Measurements from ENCODE around the gene ZBTB24. TPM values are rescaled to one million over a fixed set of nuclear protein-coding genes. Genes with fewer than 3 reads are reported as not detected.

The ZBTB24 gene
- total RNA-seq, 2 donors from 2014 or later = 8.2 to 12.8 TPM

DNA sequence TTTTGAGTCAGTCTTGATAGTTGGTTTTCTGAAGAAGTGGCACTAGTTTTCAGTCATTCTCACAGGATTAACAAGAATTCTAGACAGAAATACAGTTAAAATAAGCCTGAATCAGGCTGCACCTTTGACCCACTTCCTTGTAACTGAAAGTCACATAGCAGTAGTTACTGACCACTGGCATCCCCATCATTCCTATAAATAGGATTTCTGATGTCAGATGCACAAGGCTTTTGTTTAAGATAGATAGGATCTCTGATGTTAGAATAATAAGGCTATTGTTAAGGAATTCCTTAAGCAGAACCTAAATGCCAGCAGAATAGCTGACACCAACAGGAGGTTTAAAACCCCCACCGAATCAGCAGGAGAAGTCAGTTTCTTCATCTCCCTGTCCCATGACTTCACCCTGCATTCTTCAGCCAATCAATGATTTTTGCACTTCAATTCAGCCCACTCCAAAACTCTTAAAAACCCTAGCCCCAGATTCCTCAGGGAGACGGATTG is 30.6 kb upstream of the ZBTB24 start:
- TF ChIP-seq, protein P1, sequence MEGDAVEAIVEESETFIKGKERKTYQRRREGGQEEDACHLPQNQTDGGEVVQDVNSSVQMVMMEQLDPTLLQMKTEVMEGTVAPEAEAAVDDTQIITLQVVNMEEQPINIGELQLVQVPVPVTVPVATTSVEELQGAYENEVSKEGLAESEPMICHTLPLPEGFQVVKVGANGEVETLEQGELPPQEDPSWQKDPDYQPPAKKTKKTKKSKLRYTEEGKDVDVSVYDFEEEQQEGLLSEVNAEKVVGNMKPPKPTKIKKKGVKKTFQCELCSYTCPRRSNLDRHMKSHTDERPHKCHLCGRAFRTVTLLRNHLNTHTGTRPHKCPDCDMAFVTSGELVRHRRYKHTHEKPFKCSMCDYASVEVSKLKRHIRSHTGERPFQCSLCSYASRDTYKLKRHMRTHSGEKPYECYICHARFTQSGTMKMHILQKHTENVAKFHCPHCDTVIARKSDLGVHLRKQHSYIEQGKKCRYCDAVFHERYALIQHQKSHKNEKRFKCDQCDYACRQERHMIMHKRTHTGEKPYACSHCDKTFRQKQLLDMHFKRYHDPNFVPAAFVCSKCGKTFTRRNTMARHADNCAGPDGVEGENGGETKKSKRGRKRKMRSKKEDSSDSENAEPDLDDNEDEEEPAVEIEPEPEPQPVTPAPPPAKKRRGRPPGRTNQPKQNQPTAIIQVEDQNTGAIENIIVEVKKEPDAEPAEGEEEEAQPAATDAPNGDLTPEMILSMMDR (IDR thresholded peaks at IDR 0.05) = no peak
- no peak for TF ChIP-seq POLR2AphosphoS5 (IDR thresholded peaks at IDR 0.05)
- no peak for TF ChIP-seq POLR2A (IDR thresholded peaks at IDR 0.05)
- Histone ChIP-seq H3K27me3 (replicated peaks; ENCODE audit: insufficient read depth) (no peaks in the 10 kb centered on the region), H3K27ac (no peak overlapping the region), H3K36me3 (no peaks in the 10 kb centered on the region), H3K9me3 (no peaks in the 10 kb centered on the region), H3K4me3 (no peak overlapping the region), H3K4me1 (replicated peaks) (no peaks in the 10 kb centered on the region)
- WGBS = 77% methylated on average over 2 of the region's 2 CpGs
- intact Hi-C loops (cut with DNase I) = no loop called here
- DNase-seq (ENCODE audit: low spot score) = no peak

DNA sequence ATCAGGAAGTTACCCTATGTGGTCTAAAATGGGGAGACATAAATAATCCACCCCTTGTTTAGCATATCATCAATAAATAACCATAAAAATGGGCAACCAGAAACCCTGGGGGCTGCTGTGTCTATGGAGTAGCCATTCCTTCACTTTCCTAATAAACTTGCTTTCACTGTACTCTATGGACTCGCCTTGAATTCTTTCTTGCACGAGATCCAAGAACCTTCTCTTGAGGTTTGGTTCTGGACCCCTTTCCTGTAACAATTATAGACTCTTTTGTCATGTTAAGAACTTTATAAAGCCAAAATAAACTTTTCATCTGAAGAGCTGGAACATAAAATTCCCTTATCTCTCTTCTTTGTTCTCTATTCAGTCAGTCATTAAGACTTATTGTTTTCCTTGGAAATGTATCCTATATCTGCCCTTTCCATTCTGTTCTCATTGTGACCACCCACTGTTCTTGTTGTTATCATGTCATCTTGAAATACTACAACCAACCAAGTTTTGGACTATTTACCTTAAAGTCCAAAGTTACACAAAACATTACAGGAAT is 29.3 kb upstream of the ZBTB24 start:
- no peaks in the 10 kb centered on the region for H3K27me3 ChIP-seq (replicated peaks; ENCODE audit: insufficient read depth)
- intact Hi-C loops (cut with DNase I) = no loop called here
- H3K9me3 ChIP-seq = no peaks in the 10 kb centered on the region
- WGBS = 6% methylated on average over 2 of the region's 2 CpGs
- H3K4me3 ChIP-seq = no peak overlapping the region
- no peak overlapping the region for H3K27ac ChIP-seq
- no peaks in the 10 kb centered on the region for H3K4me1 ChIP-seq (replicated peaks)
- TF ChIP-seq POLR2AphosphoS5 (IDR thresholded peaks at IDR 0.05) = peak; percentile 31
- no peak for TF ChIP-seq POLR2A (IDR thresholded peaks at IDR 0.05)
- TF ChIP-seq, protein P1 (IDR thresholded peaks at IDR 0.05) = no peak
- H3K36me3 ChIP-seq = no peaks in the 10 kb centered on the region
- DNase-seq (ENCODE audit: low spot score) = no peak

DNA sequence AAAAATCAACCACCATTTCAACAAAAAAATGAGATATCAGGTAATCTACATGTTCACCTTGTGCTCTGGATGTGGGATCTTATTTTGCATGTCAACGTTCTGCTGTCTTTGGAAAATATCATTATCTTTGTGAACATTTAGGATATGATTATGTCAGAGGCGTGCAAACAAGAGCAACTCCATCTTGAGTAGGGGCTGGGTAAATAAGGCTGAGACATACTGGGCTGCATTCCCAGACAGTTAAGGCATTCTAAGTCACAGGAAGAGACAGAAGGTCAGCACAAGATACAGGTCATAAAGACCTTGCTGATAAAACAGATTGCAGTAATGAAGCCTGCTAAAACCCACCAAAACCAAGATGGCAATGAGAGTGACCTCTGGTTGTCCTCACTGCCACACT is 28.8 kb upstream of the ZBTB24 start:
- DNase-seq (ENCODE audit: low spot score) = no peak
- H3K36me3 ChIP-seq = no peaks in the 10 kb centered on the region
- 54% methylated on average over 2 of the region's 2 CpGs for WGBS
- H3K9me3 ChIP-seq = no peaks in the 10 kb centered on the region
- H3K27ac ChIP-seq = no peak overlapping the region
- intact Hi-C loops (cut with DNase I) = no loop called here
- no peak overlapping the region for H3K4me3 ChIP-seq
- H3K4me1 ChIP-seq (replicated peaks) = no peaks in the 10 kb centered on the region
- no peak for TF ChIP-seq POLR2A (IDR thresholded peaks at IDR 0.05)
- TF ChIP-seq POLR2AphosphoS5 (IDR thresholded peaks at IDR 0.05) = no peak
- TF ChIP-seq, protein P1 (IDR thresholded peaks at IDR 0.05) = no peak
- H3K27me3 ChIP-seq (replicated peaks; ENCODE audit: insufficient read depth) = no peaks in the 10 kb centered on the region

DNA sequence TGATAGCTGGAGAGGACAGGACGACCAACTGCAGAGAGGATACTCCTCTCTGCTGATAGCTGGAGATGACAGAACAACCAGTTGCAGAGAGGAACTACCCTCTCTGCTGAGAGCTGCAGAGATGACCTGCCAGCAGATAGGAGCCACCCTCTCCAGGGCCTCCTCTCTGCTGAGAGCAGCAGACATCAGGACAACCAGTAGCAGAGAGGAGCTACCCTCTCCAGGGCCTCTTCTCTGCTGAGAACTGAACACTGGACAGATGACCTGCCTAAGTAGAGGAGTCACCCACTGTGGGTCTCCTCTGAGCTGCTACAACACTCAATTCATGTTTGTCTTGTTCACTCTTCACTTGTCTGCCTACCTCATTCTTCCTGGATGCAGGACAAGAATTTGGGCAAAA is 27.3 kb upstream of the ZBTB24 start:
- TF ChIP-seq POLR2A (IDR thresholded peaks at IDR 0.05) = no peak
- TF ChIP-seq, protein P1 (IDR thresholded peaks at IDR 0.05) = no peak
- TF ChIP-seq POLR2AphosphoS5 (IDR thresholded peaks at IDR 0.05) = no peak
- Histone ChIP-seq H3K4me3 (no peak overlapping the region), H3K27me3 (replicated peaks; ENCODE audit: insufficient read depth) (no peaks in the 10 kb centered on the region), H3K27ac (no peak overlapping the region), H3K36me3 (no peaks in the 10 kb centered on the region), H3K9me3 (no peaks in the 10 kb centered on the region), H3K4me1 (replicated peaks) (no peaks in the 10 kb centered on the region)
- intact Hi-C loops (cut with DNase I) = no loop called here
- DNase-seq (ENCODE audit: low spot score) = no peak
- 92% methylated on average over 1 of the region's 1 CpG for WGBS

DNA sequence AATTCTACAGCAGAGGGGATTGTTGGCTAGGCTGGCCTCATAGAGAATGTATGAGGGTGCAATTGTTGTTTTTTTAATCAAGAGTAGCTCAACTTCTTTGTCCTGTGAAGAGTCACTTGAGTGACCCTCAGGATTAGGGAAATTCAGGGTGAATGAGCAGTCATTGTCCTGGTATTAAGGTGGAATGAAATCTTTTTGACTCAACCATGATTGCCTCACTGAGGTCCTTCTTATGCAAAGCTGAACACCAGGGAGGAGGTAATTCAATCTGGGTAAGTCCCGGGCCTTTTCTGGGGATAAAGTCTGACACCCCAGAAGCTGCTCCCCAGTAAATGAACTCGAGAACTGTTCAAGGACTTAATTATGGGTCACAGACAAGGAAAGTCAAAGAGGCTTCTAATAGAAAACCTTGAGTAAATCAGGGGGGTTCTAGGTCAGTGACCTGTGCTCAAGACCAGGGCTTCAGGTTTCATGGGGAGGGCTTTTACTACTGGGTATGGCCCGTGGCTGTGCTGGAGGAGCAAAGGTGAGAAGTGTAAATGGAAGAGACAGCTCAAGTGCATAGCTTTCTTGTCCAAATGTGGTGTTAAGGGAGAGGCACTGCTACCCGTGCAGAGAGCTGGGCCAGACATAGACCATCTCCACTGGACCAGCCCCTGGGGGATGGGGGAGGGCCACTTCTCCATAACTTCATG is 25.3 kb upstream of the ZBTB24 start:
- 83% methylated on average over 4 of the region's 4 CpGs for WGBS
- no peaks in the 10 kb centered on the region for H3K36me3 ChIP-seq
- TF ChIP-seq, protein P1 (IDR thresholded peaks at IDR 0.05) = no peak
- TF ChIP-seq POLR2AphosphoS5 (IDR thresholded peaks at IDR 0.05) (no peak), POLR2A (IDR thresholded peaks at IDR 0.05) (no peak)
- no peaks in the 10 kb centered on the region for H3K27me3 ChIP-seq (replicated peaks; ENCODE audit: insufficient read depth)
- no peak for DNase-seq (ENCODE audit: low spot score)
- no peak overlapping the region for H3K4me3 ChIP-seq
- no peaks in the 10 kb centered on the region for H3K4me1 ChIP-seq (replicated peaks)
- H3K27ac ChIP-seq = no peak overlapping the region
- no peaks in the 10 kb centered on the region for H3K9me3 ChIP-seq
- intact Hi-C loops (cut with DNase I) = no loop called here

All from prostate gland (tissue), 2 donors.